ENCODE results near the gene NELFCD.

NELFCD gene

GRCh38 chr20:58995461-58996225, 14.6 kb downstream of the NELFCD start:
- no peak for DNase-seq

DNA sequence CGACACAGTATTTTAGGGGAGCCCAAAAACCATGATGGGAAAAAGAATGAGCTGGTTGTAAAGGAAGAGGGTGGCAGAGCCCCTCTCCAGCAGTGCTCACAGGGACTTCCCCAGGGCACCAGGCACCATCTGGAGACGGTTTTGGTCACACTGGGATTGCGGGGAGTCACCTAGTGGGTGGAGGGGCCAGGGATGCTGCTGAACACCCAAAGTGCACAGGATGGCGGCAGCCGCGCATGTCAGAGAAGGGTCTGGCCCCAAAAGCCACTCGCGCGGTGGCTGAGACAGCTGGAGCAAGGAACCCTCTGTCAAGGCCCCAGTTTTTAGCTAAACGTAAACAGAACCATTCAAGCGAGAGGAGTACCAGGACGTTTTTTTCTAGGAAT, 15.2 kb downstream of the NELFCD start:
- no peak for DNase-seq

DNA sequence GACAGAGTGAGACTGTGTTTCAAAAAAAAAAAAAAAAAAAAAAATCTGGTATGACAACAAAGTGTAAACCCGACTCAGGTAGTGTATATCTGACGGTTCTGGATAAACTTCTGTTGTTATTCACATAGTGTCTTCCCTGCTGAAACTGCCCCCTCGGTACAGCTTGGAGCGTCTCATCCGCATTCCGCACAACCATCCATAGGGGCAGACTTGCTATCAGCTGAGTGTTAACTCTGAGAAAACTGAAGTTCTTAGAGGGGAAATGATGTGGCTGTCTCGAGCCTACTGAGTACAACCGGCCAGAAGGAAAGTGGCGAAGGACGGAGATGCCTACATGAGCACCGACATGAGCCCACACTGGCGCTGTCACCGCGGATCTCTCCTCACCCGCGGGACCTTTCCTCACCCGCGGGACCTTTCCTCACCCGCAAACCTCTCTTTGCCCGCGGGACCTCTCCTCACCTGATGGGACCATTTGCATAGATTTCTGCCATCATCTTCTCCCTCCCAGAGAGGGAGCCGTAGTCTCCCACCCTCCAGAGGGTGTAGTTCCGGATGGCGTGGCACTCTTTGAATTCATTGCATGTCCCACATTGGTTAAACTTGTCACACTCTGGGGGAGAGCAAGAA, 16.2 kb downstream of the NELFCD start:
- DNase-seq: no peak

DNA sequence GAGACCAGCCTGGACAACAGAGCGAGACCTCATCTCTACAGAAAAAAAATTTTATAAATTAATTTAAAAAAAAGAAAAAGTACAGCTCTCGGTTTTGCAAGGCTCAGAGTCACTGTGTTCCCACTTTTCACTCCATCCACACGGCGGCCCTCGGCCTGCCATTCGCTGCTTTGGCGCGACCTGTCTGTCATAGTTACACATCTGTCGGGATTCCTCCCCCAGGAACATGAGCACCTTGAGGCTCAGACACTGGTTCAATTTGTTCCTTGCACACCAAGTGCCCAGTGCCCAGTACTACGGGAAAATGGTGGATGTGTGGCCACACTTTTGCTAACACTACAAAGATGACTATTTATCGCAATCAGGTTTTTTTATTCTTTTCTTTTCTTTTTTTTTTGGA, 17.6 kb downstream of the NELFCD start:
- no peak for DNase-seq

DNA sequence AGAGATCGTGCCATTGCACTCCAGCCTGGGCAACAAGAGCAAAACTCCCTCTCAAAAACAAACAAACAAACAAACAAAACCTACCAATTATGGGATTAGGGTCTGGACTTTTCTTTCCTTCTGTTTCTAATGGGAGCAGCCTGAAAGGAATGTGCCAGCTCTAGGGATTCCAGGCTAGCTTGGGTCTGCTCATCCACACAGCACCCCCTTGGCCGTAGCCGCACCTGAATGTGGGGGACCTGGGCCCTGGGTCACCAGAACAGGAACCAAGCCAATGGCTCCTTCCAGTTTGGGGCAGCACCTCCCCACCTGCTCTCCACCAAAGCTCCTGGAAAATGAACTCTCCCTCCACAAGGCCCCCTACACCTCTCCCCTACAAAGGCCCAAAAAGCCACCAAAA, 19.3 kb downstream of the NELFCD start:
- no peak for DNase-seq

DNA sequence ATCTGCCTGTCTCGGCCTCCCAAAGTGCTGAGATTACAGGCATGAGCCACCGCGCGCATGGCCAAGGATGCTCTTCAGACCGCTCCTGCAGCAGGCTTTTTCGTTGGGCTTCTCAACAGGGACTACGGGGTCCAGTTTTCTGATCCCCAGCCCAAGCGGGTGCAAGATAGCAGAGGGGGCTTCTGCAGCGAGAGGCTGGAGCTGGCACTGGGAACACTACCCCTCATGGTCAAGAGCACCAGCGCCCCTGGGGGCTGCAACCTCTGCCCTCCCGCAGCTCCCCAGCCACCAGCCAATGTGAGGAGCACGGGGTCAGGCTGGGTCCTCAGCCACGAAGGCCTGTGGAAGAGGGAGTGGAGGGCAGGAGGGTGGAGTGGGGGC, 20.0 kb downstream of the NELFCD start:
- no peak for DNase-seq

- DNase-seq: no peak
Observed at GRCh38 chr20:59001449-59002171, 20.6 kb downstream of the NELFCD start.

DNA sequence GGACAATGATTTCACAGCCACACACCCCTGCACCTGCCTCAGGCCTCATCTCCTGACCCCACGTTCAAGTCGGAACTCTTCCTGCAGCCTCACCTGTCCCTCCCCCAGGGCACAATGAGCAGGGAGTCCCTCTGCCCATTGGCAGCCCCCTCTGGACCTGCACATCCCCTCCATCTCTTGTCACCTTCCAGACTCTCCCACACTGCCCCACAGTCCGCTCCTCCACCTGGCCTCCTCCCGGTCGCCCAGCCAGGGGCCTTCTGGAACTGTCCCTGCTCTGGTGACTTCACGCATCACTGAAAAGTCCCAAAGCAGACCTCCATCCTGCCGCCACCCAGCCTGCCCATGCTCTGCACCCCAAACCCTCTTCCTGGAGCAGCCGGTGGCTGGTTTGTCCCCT, 21.3 kb downstream of the NELFCD start:
- no peak for DNase-seq

DNA sequence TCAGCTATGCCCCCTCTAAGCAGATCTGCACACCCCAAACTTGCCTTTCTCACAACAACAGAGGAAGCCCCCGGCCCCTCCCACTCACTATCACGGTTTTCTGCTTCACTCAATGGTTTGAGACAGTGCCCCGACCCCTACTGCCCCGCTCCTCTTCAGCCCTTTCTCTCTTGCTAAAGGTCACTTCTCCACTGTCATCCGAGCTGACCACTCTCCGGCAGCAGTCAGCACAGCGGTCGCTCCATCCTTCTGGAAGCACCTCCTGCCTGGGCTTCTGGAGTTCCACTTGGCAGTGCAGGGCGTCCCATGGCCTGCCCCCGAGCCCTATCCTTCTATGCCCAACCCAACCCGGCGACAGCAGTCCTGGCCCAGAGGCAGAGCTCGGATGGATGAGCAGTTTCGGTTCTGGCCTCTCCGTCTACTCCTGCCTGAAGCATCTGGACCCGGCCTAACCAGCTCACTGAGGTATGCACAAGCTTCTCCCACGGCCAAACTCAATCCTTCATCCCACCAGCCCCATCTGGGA, 21.9 kb downstream of the NELFCD start:
- no peak for DNase-seq

GRCh38 chr20:59003836-59004492, 22.9 kb downstream of the NELFCD start:
- DNase-seq: no peak

- DNase-seq: no peak
Observed at GRCh38 chr20:59004493-59004762, 23.4 kb downstream of the NELFCD start.

- DNase-seq: no peak
Observed at GRCh38 chr20:59004763-59005522, 23.9 kb downstream of the NELFCD start.

DNA sequence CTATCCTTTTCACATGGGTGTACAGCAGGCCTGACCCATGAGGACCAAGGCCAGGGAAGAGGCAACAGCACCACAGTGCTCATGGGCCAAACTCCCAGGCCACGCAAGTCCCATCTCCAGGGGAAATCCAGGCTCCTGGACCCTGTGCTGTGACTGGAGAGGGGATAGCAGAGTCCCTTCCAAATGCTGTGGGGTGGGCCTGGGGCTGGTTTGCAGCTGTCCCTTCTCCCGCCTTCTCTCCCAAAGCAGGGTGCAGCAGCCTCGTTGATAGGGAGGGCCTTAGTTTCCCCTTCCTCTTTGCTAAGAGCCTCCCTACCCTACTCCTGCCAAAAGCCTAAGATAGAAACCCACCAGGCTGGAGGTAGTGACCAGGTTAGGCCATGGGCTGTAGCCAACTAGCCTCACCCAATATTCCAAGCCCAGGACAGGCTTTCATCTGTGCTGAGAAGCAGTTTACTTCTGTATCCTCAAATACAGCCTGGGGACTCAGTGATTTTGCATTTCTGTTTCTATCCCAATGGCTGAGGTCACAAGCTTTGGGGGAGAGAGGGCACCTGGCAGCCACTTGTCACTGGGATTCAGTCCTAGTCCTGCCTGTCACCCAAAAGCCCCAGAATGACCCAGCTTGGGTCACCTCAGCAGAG, 24.6 kb downstream of the NELFCD start:
- DNase-seq: no peak

DNA sequence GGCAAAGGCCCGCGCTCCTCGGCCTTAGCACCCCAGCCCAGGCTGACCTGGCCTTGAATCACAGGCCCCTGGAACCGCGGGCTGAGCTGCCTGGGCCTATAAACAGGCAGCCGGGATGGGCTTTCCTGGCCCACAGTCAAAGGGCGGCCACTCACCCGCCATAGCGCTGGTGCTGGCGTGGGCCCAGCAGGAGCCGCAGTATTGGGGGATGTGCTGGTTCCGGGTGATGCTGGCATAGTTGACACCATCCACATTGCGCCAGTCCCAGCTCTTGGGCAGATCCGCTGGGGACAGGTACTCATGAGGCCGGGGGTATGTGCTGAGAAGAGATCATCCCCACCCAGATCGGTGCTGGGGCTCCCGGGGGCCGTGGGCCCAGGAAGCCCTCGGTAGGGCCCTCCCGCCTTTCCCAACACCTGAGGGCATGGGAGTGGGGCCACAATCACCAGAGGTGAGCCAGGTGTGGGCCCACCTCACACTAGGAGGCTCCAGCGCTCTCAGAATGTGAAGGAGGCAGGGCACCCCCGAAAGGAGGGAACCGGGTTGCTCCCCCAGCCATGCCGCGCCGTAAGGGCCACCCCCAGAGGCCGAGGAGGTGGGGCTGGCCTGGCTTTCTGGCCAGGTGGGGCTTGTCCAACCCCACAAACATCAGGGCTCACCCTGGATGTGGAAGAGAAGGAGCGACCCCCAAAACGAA, 25.3 kb downstream of the NELFCD start:
- DNase-seq: no peak

DNA sequence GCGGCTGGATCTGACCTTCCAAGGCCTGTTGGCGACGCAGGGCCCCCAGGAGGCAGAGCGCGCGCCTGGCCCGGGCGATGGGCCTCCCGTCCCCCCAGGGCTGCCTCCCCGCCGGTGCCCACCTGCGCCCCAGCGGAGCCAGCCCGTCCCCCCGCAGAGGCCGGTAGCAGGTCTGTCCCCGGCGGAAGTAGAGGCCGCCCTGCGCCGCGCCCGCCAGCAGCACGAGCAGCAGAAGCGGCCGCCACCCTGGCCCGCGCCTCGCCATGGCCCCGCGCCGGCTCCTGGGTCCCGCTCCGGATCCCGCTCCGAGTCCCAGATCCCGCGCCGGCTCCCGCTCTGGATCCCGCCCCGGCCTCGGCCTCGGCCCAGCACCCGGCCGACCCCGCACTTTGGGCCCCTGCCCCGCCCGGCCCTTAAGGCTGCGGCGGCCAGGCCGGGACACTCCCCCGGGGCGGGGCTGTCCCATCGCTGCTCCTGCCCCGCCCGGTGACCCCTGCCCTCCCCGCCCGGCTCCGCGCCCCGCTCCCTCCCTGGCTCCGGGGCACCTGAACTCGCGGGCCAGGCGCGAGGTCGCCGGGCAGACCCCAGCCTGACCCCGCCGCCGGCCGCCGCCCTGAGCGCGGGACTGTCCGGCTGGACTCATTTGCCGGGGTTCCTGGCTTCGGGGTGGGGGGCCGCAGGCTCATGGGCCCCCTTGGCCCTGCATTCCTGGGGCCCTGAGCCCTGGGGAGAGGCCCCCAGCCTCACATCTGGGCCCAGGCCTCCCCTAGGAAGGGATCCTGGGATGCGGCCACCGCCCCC, 26.0 kb downstream of the NELFCD start, which contains the start of gene CTSZ:
Gene CTSZ, minus strand, starts transcription at position 391 of the 801 bp plus-strand sequence. Its CDS starts 126 bp downstream, at position 265.
- DNase-seq: no peak

DNA sequence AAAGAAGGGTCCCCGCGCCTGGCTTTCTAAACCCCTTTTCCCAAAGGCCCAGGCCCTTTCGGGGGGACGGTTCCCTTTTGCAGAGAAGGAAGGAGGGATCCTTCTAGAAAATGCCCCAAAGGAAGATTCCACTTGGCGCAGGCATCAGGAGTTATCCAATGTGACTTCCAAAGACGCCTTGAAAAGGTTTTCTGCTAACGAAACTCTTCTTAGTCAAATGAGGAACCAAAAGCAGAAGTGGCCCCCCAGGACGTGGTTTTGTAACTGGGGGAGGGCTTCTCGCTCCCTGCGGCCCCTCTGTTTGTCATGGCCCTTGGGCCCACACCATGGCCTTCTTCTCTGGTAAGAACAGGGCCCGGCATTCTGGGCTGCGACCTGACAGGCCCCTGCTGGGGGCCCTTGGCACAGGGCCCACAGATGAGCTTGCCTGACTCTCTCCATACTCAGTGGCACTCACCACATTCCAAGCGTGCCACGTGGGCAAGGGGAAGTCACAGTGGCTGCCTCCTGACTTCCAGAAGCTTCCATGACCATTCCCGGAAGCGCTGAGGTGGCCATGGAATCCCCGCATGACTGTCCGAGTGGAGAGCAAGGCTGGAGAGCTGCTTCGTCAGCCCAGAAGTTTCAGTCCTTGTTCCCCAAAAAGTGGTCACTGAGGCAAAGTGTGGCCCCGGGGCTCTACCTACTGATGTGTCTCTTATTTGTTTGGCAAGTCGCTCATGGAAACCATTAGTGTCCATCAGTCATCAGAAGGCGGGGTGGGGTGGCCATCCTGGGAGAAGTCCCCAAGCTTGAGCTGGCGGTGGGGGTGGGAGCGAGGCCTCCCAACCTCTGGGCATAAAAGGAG, 26.8 kb downstream of the NELFCD start:
- DNase-seq: no peak

GRCh38 chr20:59008715-59009336, 27.8 kb downstream of the NELFCD start:
- no peak for DNase-seq

- DNase-seq: no peak
Observed at GRCh38 chr20:59010321-59010994, 29.4 kb downstream of the NELFCD start.

Measured in NCI-H526 treated with DMSO at 0.1 percent for 48 hours (cell line).